Nephron (organoid): ENCODE measurements around the gene ABHD3.
A peak's percentile ranks its signal among the peaks of the same experiment; 100 is the strongest.

ENCODE experiments used
- H3K27ac Mint-ChIP-seq, 3 experiments: 2 replicates each; pipeline ENCODE4 v1.8.0; 2020; ENCODE audit warnings: mixed read lengths in 3 of 3, mild to moderate bottlenecking in 2 of 3, moderate library complexity in 1 of 3
- H3K27me3 Mint-ChIP-seq: 2 replicates; pipeline ENCODE4 v1.8.0; 2021; ENCODE audit warnings: low read depth, mild to moderate bottlenecking, moderate library complexity, mixed read lengths
- H3K36me3 Mint-ChIP-seq: 2 replicates; pipeline ENCODE4 v1.8.0; 2020; ENCODE audit warnings: low read depth, mixed read lengths
- H3K4me1 Mint-ChIP-seq: 2 replicates; pipeline ENCODE4 v1.8.0; 2020; ENCODE audit warnings: mixed read lengths
- H3K4me3 Mint-ChIP-seq, 3 experiments: 2 replicates each; pipeline ENCODE4 v1.8.0; 2020; ENCODE audit warnings: mild to moderate bottlenecking in 3 of 3, mixed read lengths in 3 of 3, moderate library complexity in 2 of 3
- H3K9me3 Mint-ChIP-seq: 2 replicates; pipeline ENCODE4 v1.8.0; 2020; ENCODE audit warnings: mixed read lengths
- TF ChIP-seq, protein P1 (sequence below), 3 experiments: fragments of 200-600 bp; sonication (generic); IDR thresholded peaks; one replicate each; pipeline ENCODE4 v1.5.0; 2021; ENCODE audit warnings: antibody characterized with exemption in 3 of 3; ENCODE audit not compliant: unreplicated experiment in 3 of 3

The ABHD3 gene, protein sequence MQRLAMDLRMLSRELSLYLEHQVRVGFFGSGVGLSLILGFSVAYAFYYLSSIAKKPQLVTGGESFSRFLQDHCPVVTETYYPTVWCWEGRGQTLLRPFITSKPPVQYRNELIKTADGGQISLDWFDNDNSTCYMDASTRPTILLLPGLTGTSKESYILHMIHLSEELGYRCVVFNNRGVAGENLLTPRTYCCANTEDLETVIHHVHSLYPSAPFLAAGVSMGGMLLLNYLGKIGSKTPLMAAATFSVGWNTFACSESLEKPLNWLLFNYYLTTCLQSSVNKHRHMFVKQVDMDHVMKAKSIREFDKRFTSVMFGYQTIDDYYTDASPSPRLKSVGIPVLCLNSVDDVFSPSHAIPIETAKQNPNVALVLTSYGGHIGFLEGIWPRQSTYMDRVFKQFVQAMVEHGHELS

DNA sequence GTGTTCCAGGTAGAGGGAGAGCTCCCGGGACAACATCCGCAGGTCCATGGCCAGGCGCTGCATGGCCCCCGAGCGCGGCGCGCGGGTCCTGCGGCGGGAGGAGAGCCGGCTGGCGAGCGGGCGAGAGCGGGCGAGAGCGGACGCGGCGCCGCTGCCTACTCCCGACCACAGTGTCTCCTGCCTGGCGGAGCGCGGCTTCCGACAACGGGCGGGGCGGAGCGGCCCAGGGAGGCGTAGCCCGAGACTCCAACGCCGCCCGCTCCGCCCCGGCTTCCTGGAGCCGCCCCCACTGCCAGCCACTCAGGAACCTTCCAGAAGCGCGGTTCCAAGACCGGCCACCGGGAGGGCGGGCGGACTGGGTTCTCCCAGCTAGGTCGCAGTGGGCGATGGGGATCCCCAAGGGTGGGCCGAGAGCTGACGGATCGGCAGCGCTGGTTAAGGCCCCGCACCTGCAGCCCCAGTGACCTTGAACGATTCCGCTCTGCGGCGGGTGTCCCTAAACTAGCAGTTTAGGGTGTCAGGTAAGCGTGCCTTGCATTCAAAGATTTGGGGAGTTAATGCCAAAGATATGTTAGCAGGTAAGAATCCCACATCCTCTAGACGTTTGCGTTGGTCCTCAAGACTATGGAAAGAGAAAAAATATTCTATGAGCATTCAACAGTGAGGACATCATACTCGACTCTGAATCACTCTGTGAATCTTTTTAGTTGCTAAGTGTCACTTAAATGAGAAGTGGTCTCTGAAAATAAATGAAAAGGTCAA is at the start of gene ABHD3:
TSS of gene ABHD3 (minus strand) at position 172 of the 762 bp plus-strand sequence. CDS start at position 63, 109 bp downstream.
- peaks cover 4% of the 10 kb centered on the region for H3K36me3 Mint-ChIP-seq

DNA sequence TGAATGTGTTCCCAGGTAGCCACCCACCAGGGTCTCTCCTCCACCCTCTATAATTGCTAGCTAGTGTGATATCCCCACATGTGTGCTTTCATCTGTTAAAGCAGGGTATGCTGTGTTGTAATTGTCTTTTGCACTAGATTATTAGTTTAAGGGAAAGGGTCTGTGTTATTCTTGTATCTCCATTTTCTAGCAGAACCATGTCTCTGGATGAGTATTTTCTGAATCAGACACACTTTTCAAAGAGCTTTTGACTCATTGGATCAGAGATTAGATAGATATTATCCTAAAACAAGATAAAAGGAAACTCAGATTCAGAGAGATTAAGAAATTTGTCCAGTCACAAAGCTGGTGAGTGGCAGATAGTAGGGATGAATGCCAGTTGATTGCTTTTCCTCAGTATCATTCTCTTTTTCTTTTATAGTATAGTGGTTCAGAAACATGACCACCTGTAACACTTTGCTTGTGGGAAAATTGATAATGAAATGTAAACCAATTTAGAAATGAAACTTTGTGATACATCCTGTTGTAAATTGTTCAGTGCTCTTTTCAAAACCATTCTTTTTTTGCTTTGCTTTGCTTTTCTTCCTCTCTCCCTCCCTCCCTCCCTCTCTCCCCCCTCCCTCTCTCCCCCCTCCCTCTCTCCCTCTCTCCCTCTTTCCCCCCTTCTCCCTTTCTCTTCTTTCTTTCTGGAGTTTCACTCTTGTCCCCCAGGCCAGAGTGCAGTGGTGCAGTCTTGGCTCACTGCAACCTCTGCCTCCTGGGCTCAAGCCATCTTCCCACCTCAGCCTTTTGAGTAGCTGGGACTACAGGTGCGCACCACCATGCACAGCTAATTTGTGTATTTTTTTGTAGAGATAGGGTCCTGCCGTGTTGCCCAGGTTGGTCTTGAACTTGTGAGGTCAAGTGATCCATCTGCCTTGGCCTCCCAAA is 43.5 kb upstream of the ABHD3 start:
- peaks cover 3% of the 10 kb centered on the region for H3K27me3 Mint-ChIP-seq
- H3K9me3 Mint-ChIP-seq, result no peaks in the 10 kb centered on the region
- H3K36me3 Mint-ChIP-seq, result peaks cover 17% of the 10 kb centered on the region
- TF ChIP-seq, protein P1, sequence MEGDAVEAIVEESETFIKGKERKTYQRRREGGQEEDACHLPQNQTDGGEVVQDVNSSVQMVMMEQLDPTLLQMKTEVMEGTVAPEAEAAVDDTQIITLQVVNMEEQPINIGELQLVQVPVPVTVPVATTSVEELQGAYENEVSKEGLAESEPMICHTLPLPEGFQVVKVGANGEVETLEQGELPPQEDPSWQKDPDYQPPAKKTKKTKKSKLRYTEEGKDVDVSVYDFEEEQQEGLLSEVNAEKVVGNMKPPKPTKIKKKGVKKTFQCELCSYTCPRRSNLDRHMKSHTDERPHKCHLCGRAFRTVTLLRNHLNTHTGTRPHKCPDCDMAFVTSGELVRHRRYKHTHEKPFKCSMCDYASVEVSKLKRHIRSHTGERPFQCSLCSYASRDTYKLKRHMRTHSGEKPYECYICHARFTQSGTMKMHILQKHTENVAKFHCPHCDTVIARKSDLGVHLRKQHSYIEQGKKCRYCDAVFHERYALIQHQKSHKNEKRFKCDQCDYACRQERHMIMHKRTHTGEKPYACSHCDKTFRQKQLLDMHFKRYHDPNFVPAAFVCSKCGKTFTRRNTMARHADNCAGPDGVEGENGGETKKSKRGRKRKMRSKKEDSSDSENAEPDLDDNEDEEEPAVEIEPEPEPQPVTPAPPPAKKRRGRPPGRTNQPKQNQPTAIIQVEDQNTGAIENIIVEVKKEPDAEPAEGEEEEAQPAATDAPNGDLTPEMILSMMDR (IDR thresholded peaks at IDR 0.05; ENCODE audit: unreplicated experiment in 3 of 3), result no peak
- no peak overlapping the region for H3K4me3 Mint-ChIP-seq
- peak overlapping the region in 2 of 3 experiments; percentile 14 to 21 for H3K27ac Mint-ChIP-seq
- H3K4me1 Mint-ChIP-seq, result peaks cover 44% of the 10 kb centered on the region

More for the DNA sequence above, at the start of gene ABHD3:
- TF ChIP-seq, protein P1 (IDR thresholded peaks at IDR 0.05; ENCODE audit: unreplicated experiment in 3 of 3), result peak; percentile 42 to 61 (median 49)
- H3K27me3 Mint-ChIP-seq, result peaks cover 7% of the 10 kb centered on the region
- H3K4me1 Mint-ChIP-seq, result no peaks in the 10 kb centered on the region
- H3K4me3 Mint-ChIP-seq, result peak within 1 kb of the TSS; percentile 87 to 94 (median 92)
- peak within 1 kb of the TSS; percentile 53 to 68 (median 62) for H3K27ac Mint-ChIP-seq
- H3K9me3 Mint-ChIP-seq, result no peaks in the 10 kb centered on the region

DNA sequence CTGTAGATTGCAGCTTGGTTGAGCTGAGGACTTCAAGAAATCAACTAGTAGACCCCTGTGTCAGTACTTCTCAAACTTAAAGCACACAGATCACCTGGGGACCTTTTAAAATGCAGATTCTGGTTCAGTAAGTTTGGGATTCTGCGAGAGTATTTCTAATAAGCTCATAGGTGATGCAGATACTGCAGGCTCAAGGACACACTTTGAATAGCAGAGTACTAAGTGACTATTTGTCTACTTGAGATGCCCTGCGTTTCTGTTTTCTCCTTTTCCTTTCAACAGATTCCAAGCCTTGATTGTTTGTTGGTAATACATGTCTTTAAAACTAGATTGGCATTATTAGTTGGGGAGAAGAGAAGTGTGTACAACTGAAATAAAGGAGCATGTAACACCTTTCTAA is 42.7 kb upstream of the ABHD3 start:
- Mint-ChIP-seq H3K36me3 (peaks cover 18% of the 10 kb centered on the region), H3K27ac (peak overlapping the region in 1 of 3 experiments; percentile 21), H3K4me1 (peaks cover 48% of the 10 kb centered on the region), H3K27me3 (peaks cover 3% of the 10 kb centered on the region), H3K4me3 (no peak overlapping the region), H3K9me3 (no peaks in the 10 kb centered on the region)
- TF ChIP-seq, protein P1 (IDR thresholded peaks at IDR 0.05; ENCODE audit: unreplicated experiment in 3 of 3), result no peak

DNA sequence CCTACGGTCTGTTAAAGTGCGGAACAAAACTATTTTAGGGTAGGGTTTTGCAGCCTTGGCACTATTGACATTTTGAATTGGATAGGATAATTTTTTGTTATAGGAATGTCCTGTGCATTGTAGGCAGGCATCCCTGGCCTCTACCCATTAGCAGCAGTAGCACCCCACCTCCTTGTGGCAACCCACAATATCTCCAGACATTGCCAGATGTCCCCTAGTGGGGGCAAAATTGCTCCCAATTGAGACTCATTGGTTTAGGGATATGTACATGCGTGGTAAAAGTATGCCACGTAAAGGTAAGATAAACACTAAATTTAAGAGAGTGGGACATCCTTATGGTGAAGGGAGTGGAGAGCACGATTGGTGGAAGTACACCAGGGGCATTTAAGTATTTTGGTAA is 40.7 kb upstream of the ABHD3 start:
- peaks cover 14% of the 10 kb centered on the region for H3K36me3 Mint-ChIP-seq
- no peaks in the 10 kb centered on the region for H3K27me3 Mint-ChIP-seq
- no peak overlapping the region for H3K27ac Mint-ChIP-seq
- H3K4me3 Mint-ChIP-seq, result no peak overlapping the region
- H3K4me1 Mint-ChIP-seq, result peaks cover 50% of the 10 kb centered on the region
- peaks cover 2% of the 10 kb centered on the region for H3K9me3 Mint-ChIP-seq
- TF ChIP-seq, protein P1 (IDR thresholded peaks at IDR 0.05; ENCODE audit: unreplicated experiment in 3 of 3), result no peak

DNA sequence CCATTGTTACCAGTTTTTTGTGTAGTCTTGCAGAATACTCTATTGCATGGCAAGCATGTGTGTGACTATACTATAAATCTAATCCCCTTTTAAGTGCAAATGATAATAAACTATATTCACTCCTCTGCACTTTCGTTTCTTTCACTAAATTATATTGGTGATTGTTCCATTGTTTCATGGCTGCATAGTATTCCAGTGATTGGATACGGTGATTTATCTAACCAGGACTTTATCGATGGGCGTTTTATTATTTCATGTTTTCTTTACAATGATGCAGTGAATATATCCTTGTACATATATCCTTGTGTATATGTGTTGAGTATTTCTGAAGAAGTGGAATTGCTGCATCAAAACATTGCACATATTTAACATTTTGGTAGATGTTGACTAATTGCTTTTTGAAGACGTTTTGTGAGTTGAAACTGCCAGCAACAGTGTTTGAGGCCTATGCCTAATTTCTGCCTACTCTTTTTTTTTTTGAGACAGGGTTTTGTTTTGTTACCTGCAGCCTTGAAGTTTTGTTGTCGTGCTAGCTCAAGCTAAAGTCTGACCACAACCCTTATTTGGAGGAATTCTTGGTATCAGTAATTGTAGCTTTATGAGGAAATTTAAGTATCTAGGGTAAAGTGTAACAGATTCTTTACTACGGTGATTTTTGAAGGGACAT is 38.7 kb upstream of the ABHD3 start:
- H3K9me3 Mint-ChIP-seq, result peaks cover 2% of the 10 kb centered on the region
- peaks cover 14% of the 10 kb centered on the region for H3K36me3 Mint-ChIP-seq
- TF ChIP-seq, protein P1 (IDR thresholded peaks at IDR 0.05; ENCODE audit: unreplicated experiment in 3 of 3), result no peak
- H3K27ac Mint-ChIP-seq, result peak overlapping the region in 2 of 3 experiments; percentile 2 to 45
- H3K27me3 Mint-ChIP-seq, result no peaks in the 10 kb centered on the region
- H3K4me3 Mint-ChIP-seq, result peak overlapping the region; percentile 68 to 81 (median 71)
- H3K4me1 Mint-ChIP-seq, result peaks cover 55% of the 10 kb centered on the region
